Erythroblast (primary cell): ENCODE results near the gene FANCI.

ENCODE experiments used
- GATA1 ChIP-seq: IDR thresholded peaks from 2 replicates; pipeline ENCODE4 v1.6.1; 2011; ENCODE audit warnings: low read depth, mild to moderate bottlenecking, control low read depth, low read length, moderate library complexity
- POLR2A ChIP-seq: IDR thresholded peaks from 2 replicates; pipeline ENCODE4 v1.6.1; 2011; ENCODE audit warnings: mild to moderate bottlenecking, low read length

DNA sequence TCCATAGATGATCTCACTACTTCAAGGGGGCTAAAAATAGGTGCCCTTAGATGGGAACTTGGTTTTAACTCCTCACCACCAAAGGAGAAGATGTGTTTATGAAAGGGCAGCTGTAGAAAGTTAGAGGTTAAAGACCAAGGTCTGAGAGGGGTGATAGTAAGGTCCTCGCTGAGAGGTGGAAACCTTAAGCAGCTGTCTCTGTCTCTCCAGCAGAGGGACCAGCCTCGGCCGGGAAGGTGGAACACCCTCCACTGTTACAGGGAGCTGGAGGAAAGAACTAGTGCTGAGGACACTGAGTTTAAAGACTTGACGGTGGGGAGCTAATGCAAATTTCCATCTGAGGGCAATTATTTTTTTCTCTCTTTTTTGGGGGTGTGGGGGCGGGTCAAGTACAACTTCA lies 13.5 kb upstream of the FANCI start:
- TF ChIP-seq POLR2A (no peak), GATA1 (no peak)
